GM12872 (cell line): ENCODE measurements around the gene HDAC11.

Experiments
- TF ChIP-seq, protein P1 (sequence below): IDR thresholded peaks from 3 replicates; pipeline ENCODE4 v1.5.1; 2011; ENCODE audit warnings: low read depth, mild to moderate bottlenecking, low read length, moderate library complexity; ENCODE audit not compliant: insufficient read depth

Gene HDAC11

DNA sequence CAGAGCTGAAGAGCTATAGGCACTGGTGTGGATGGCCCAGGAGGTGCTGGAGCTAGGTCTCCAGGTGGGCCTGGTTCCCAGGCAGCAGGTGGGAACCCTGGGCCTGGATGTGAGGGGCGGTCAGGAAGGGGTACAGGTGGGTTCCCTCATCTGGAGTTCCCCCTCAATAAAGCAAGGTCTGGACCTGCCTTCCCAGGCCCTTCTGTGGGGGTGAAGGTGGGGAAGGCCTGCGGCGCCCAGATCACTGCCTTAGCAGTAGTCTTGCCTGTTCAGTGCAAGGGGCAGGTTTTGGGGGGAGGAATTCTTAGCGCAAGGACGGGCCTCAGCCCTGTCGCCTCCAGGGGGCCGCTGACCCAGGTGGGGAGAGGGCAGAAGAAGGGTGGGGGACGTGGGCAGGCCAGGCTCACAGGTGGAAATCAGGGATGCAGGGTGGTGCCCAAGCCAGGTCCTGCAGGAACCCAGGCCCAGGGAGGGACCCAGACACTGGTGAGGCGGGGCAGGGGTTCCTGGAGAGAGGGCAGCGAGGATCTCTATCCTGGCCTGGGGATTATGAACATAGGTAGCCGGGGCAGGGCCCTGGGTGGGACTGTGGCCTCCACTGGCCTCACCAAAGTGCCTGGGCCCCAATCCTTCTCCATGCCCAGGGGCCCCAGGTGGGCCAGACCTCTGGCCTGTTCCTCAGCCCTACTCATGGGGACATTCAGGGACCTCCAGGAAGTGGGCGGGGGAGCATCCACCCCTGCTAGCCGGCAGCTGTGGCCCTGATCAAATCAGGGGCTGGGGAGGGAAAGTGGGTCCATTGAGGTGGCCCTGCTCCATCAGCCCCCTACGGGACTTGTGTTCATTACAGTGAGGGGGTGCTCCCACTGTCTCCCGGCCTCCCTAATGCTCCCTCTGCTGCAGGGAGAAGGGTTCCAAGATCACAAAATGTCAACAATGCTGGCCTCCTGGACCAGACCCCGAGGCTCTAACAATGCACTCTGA lies 25.3 kb downstream of the HDAC11 start:
- TF ChIP-seq, protein P1, sequence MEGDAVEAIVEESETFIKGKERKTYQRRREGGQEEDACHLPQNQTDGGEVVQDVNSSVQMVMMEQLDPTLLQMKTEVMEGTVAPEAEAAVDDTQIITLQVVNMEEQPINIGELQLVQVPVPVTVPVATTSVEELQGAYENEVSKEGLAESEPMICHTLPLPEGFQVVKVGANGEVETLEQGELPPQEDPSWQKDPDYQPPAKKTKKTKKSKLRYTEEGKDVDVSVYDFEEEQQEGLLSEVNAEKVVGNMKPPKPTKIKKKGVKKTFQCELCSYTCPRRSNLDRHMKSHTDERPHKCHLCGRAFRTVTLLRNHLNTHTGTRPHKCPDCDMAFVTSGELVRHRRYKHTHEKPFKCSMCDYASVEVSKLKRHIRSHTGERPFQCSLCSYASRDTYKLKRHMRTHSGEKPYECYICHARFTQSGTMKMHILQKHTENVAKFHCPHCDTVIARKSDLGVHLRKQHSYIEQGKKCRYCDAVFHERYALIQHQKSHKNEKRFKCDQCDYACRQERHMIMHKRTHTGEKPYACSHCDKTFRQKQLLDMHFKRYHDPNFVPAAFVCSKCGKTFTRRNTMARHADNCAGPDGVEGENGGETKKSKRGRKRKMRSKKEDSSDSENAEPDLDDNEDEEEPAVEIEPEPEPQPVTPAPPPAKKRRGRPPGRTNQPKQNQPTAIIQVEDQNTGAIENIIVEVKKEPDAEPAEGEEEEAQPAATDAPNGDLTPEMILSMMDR: no peak

DNA sequence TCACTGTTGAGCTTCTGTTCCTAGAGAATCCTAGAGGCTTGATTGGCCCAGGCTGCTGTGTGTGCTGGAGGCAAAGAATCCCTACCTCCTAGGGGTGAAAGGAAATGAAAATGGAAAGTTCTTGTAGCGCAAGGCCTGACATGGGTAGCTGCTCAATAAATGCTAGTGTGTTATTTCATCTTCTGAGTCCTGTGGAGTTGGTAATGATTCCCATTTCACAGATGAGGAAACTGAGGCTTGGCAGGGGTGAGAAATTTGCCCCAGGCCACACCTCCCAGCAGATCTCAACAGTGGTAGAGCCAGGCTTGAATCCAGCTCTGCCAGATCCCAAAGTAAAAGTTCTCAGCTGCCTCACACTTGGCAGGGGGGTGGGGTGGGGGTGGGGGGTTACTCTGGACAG lies 26.1 kb downstream of the HDAC11 start:
- TF ChIP-seq, protein P1: no peak

DNA sequence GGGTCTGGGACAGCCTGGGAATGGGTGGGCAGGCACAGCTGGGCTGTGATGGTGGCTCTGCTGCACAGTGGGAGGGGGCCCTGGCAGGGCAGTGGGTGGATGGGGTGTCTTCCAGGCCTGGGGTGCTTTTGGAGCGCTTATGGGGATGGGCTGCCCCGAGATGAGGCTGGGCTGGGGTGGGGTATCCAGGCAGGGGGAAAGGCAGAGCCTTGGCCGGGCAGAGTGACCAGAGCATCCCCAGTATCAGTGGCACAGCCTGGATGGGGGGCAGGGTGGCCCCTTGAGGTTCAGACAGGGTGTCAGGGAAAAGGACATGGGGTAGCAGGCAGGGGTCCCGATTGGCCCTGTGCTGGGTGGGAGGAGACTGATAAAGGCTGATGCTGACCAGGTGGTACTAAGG lies 26.6 kb downstream of the HDAC11 start:
- TF ChIP-seq, protein P1: no peak

DNA sequence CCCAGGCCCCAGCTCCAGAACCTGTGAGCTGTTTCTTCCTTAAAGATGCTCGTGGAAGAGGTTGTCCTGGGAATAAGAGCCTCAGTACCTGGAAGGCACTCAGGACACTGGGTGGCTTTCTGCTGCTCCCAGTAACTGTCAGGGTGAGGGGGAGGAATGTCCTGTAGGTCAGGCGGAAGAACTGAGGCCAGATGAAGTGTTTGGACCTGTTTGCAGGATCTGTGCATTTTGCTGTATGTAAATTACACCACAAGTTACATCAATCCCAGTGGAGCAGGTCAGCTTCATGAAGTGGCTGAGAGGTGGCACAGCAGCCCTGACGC lies 27.1 kb downstream of the HDAC11 start:
- TF ChIP-seq, protein P1: no peak

DNA sequence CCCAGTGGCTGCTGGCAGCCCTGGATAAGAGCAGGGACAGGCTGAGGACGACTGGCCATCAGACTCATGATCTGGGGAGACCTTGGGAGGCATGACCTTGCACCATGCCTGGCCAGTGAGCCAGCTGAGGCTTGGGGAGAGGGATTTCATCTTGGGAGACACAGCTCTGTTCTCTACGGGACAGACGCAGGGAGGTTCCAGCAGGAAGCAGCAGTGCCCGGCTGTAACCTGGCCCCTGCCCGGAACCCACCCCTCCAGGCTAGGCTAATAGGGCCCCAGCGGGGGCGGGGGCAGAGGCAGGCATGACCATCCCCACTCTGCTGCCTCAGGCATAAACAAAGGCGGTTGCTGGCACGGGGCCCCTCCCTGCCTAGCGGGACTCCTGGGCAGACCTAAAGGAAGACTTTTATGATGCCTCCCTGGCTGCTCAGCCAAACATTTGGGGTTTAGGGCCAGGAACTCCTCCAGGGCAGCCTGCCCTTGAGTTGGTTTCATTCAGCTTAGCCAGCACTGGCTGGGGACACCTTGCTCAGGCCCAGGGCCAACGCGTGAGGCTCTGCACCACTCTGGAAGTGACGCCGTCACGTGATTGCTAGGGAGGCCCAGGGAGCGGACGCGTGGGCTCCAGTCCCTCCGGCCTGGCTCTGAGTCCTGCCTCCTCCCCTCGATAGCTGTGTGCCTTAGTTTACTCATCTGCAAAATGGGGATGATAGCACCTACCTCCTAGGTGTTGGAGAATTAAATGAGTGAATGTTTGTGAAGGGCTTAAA lies 27.6 kb downstream of the HDAC11 start:
- TF ChIP-seq, protein P1: no peak

DNA sequence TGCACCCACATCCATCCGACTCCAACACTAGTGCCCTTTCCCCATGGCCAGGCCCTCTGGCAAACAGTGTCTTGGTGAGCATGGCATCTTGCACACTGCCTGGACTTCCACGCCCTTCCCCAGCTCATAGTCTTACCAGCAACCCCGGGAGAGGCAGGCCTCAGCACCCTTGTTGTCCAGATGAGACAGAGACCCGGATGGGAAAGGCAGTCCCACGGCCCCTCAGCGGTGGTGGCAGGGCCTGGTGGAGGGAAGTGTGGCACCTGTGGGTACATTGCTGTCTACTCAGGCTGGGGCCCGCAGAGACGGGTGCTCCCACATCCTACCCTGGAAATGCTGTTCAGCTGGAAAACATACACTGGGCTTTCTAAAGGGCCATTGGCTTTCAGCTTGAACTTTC lies 28.4 kb downstream of the HDAC11 start:
- TF ChIP-seq, protein P1: no peak

DNA sequence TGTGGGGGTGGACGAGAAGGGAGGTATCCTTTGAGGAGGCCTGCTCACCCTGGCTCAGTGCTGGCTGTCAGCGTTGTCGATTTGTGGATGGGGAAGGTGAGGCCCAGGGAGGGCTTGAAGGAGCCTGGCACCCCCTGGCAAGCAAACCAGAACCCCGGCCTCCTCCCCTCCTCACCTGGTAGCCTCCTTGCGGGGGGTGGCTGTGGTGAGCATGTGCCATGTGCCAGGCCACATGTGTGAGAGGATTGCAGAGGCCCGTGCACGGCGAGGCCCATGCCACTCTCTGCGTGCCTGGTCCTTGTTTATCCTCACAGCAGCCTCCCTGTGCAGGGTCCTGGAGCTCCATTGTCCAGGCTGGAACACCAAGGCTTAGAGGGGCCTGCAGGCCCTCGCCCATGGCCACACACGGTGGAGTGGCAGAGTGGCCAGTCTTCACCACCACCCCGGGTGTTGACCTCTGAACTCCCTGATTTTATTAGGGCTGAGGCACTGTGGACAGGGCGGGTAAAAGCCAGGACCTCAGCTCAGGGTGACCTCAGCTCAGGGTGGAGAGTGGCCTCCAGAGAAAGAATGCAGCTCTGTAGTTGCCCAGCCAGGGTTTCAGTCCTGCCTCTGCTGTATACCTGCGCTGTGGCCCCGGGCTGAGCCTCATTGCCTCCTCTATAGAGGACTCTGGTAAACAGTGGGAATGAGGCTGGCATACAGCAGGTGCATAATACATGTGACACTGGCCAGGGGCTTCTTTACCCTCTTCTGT lies 29.1 kb downstream of the HDAC11 start:
- TF ChIP-seq, protein P1: no peak
